Memory B cell (primary cell): Measurements from ENCODE around the gene ODAD4.

Source experiments
- ATAC-seq: fragments of 150-1000 bp; cut with Tn5 transposase; 2 replicates; pipeline ENCODE4 v1.10.0; 2021; ENCODE audit warnings: low read depth, mild to moderate bottlenecking, moderate library complexity
- DNase-seq, 2 donors: peaks; one replicate each; pipeline ENCODE4 v3.0.0; 2022; ENCODE audit warnings: low spot score in 2 of 2
- H3K27ac Mint-ChIP-seq: one replicate; pipeline ENCODE4 v1.8.0; 2022; ENCODE audit warnings: mild to moderate bottlenecking, moderate library complexity, mixed read lengths
- H3K27me3 Mint-ChIP-seq: one replicate; pipeline ENCODE4 v1.8.0; 2022; ENCODE audit warnings: mixed read lengths
- H3K36me3 Mint-ChIP-seq: one replicate; pipeline ENCODE4 v1.8.0; 2022; ENCODE audit warnings: mild to moderate bottlenecking, mixed read lengths
- H3K4me1 Mint-ChIP-seq: one replicate; pipeline ENCODE4 v1.8.0; 2022; ENCODE audit warnings: mixed read lengths
- H3K4me3 Mint-ChIP-seq: one replicate; pipeline ENCODE4 v1.8.0; 2022; ENCODE audit warnings: mild to moderate bottlenecking, moderate library complexity, mixed read lengths
- H3K9me3 Mint-ChIP-seq: one replicate; pipeline ENCODE4 v1.8.0; 2022; ENCODE audit warnings: mixed read lengths

Gene ODAD4

DNA sequence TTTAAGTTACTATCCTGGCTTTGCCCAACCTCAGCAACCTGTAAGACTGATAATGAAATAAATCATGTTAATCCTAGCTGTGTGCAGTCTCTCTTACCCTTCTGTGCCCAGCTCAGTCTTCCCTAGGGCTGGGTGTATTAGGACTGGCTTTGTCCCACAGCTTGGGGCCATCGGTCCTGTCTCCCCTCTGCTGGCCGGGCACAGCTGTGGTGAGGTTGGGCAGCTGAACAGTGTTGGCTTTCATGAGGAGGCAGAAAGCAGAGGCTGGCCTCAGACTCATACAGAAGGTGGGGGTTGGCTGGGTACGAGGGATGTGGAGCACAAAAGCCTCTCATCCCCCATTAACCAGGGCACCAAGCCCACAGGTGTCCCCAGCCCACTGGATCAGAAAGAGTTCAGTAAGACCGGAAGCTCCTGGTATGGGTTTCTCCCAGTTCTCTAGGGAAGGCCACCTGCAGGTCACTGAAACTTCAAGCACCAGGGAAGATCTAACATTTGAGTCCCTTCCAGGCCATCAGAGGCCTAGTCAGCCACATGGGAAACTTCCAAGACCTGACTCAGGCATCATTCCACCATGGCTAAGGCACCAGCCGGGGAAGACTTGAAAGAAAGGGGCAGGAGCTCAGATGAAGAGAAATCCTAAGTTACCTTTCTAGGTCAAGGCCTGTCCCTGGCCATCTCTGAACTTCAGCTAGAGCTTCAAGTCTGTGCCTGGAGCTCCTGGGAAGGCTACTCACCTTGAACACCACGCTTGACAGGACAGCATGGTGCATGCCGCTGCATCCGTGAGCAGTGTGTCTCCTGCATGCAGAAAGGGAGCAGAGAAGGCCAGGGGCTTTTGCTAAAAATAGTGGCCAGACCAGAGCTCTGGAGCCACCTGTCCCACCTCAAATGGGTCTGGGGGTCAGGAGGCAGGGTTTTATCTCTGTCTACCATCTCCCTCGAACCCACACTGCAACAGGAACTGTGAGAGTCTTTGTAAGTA lies 45.0 kb downstream of the ODAD4 start:
- Mint-ChIP-seq H3K27me3 (no peaks in the 10 kb centered on the region), H3K4me3 (no peak overlapping the region), H3K4me1 (peaks cover 34% of the 10 kb centered on the region), H3K36me3 (peaks cover 18% of the 10 kb centered on the region), H3K9me3 (no peaks in the 10 kb centered on the region), H3K27ac (peak overlapping the region; percentile 3)
- ATAC-seq: no peak
- no peak for DNase-seq

DNA sequence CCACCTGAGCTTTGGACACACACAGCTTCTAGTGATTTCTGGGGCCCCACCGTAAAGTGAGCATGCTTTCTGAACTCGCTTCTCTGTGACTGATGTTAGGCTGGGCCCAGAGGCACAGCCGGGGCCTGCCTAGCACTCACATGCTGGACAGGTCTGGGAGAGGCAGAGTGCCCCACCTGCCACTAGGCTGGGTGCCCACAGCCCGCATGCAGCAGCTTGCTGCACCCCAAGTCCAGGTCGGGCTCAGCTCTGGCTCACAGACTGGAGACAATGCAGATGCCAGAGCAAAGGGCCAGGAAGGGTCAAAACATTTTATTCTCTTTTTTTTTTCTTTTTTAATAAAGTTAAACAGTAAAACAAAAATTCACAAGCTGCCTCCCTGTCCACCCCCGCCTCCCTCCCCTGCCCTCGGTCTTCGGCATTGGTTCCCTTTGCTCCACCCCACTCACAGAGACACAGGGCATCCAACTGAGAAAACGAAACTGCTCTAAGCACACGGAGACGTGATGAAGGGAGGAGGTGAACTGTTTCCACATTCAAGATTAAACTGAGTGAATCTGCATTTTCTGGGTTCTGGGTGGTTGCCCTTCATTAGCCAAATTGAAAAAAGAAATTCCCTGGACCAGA lies 45.8 kb downstream of the ODAD4 start:
- Mint-ChIP-seq H3K27ac (peak overlapping the region; percentile 90), H3K9me3 (no peaks in the 10 kb centered on the region), H3K36me3 (peaks cover 22% of the 10 kb centered on the region), H3K27me3 (no peaks in the 10 kb centered on the region), H3K4me3 (peak overlapping the region; percentile 62), H3K4me1 (peaks cover 29% of the 10 kb centered on the region)
- DNase-seq (no peak), ATAC-seq (peak; percentile 48)

DNA sequence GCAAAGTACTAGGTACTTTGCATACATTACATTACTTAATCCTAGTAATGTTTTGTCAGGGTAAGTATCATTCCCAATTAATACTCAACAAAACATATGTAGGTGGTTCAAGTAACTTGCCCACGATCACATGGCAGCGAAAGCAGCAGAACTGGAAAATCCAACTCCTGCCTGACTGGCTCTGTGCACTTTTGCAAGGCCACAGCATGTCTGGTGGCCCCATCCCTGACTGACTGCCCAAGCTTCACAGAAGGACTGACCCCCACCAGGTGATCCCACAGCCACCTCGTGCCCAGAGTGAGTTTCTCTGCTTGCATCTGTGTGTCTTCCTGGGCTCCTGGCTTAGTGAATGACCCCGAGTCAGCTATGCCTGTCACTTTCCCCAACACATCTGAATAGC lies 47.6 kb downstream of the ODAD4 start:
- H3K4me1 Mint-ChIP-seq: peaks cover 21% of the 10 kb centered on the region
- H3K36me3 Mint-ChIP-seq: peaks cover 26% of the 10 kb centered on the region
- no peak overlapping the region for H3K27ac Mint-ChIP-seq
- no peak overlapping the region for H3K4me3 Mint-ChIP-seq
- H3K9me3 Mint-ChIP-seq: no peaks in the 10 kb centered on the region
- no peak for DNase-seq
- no peaks in the 10 kb centered on the region for H3K27me3 Mint-ChIP-seq
- ATAC-seq: no peak

DNA sequence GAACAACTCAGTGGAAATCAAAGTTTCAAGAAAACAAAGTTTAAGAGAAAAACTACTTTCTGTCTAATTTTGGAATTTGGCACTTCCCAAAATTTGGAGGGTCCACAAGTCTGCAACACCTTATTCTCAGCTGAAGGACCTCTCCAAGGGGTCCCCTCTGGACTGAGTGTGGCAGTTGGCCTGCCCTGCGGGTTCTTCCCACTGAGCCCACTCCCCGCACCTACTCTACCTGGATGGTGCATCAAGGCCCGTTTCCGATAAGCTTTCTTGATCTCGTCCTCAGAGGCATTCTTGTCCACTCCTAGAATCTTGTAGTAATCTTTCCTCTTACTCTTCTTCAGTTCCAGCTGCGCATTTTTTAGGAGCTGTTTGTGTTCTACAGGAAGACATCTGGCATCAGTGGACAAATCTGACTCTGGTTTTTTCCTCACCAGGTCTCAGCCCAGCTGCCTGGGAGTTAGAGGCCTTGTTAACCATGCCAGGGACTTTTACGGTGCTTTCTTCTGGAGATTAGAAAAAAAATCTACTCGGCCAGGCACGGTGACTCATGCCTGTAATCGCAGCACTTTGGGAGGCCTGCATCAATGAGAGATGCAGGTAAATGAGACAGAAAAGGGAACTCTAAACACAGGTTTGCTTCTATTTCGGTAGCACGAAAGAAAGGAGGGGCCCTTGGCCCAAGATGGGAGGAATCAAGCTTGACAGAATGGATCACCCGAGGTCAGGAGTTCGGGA lies 51.8 kb downstream of the ODAD4 start:
- ATAC-seq (no peak), DNase-seq (no peak)
- Mint-ChIP-seq H3K36me3 (peaks cover 28% of the 10 kb centered on the region), H3K27ac (no peak overlapping the region), H3K27me3 (no peaks in the 10 kb centered on the region), H3K4me1 (peaks cover 13% of the 10 kb centered on the region), H3K4me3 (no peak overlapping the region), H3K9me3 (no peaks in the 10 kb centered on the region)

DNA sequence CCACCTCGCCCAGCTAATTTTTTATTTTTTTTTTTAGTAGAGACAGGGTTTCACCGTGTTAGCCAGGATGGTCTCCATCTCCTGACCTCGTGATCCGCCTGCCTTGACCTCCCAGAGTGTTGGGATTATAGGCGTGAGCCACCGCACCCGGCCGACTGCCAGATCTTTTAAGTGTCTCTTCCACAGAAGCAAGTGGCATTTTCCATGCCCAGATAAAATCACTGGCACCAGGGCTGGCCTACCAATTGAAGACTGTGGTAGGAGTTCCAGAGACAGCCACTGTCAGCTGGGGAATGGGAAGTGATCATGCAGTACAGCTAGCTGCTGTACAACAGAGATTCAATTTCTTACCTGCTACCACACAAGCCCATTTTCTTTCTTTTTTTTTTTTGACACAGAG lies 54.0 kb downstream of the ODAD4 start:
- Mint-ChIP-seq H3K9me3 (no peaks in the 10 kb centered on the region), H3K4me3 (no peak overlapping the region), H3K4me1 (peaks cover 7% of the 10 kb centered on the region), H3K27ac (no peak overlapping the region), H3K36me3 (peaks cover 28% of the 10 kb centered on the region), H3K27me3 (no peaks in the 10 kb centered on the region)
- ATAC-seq (no peak), DNase-seq (no peak)

DNA sequence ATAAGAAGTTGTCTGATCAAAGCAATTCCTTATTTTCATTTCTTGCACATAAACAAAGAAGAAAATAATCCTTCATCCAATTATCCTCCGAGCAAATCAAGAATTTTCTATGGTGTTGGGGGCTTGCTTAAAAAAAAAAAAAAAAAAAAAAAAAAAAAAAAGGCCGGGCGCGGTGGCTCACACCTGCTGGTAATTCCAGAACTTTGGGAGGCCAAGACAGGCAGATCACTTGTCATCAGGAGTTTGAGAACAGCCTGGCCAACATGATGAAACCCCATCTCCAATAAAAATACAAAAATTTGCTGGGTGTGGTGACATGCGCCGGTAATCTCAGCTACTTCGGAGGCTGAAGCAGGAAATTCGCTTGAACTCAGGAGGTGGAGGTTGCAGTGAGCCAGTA lies 55.5 kb downstream of the ODAD4 start:
- Mint-ChIP-seq H3K4me3 (no peak overlapping the region), H3K9me3 (no peaks in the 10 kb centered on the region), H3K36me3 (peaks cover 25% of the 10 kb centered on the region), H3K27ac (no peak overlapping the region), H3K27me3 (no peaks in the 10 kb centered on the region), H3K4me1 (peaks cover 7% of the 10 kb centered on the region)
- ATAC-seq (no peak), DNase-seq (no peak)

DNA sequence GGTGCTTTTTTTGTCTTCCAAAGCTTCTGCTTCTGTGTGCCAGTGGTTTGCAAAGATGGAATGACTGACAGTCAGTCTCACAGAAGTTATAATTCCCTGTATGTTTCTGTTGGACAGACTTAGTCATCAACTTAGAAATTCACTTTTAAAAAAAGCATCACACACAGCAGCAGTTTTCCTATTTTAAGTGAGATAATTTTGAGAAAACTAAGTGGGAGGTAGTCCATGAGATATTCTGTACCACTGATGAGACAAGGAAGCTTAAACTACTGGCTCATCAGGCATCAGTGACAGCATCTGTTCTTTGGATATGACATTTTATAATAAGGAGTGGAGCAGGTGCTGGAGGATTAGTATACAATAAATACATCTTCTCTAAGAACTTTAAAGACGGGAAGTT lies 56.2 kb downstream of the ODAD4 start:
- Mint-ChIP-seq H3K36me3 (peaks cover 25% of the 10 kb centered on the region), H3K9me3 (no peaks in the 10 kb centered on the region), H3K27ac (peak overlapping the region; percentile 65), H3K4me1 (peaks cover 7% of the 10 kb centered on the region), H3K27me3 (no peaks in the 10 kb centered on the region), H3K4me3 (no peak overlapping the region)
- DNase-seq (no peak), ATAC-seq (no peak)

DNA sequence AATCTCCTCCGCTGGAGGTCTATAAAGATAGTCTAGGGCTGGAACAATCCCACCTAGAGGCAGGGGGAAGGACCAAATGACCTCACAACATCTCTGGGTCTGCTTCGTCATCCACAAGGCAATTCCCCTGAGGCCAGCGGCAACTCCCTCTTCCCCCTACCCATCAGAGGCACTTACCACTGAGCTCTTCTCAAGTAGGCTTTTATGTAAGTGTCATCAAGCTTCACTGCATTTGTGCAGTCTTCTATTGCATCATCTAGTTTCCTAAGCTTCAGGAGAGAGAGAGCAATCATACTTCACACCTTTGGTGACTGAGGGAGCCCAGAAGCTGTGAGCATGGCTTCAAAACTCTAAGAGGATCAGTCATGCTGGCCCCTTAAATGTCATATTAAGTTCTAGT lies 57.2 kb downstream of the ODAD4 start:
- no peaks in the 10 kb centered on the region for H3K9me3 Mint-ChIP-seq
- peaks cover 21% of the 10 kb centered on the region for H3K36me3 Mint-ChIP-seq
- peaks cover 7% of the 10 kb centered on the region for H3K4me1 Mint-ChIP-seq
- ATAC-seq: peak; percentile 14
- H3K27me3 Mint-ChIP-seq: no peaks in the 10 kb centered on the region
- H3K4me3 Mint-ChIP-seq: no peak overlapping the region
- H3K27ac Mint-ChIP-seq: no peak overlapping the region
- DNase-seq: no peak

DNA sequence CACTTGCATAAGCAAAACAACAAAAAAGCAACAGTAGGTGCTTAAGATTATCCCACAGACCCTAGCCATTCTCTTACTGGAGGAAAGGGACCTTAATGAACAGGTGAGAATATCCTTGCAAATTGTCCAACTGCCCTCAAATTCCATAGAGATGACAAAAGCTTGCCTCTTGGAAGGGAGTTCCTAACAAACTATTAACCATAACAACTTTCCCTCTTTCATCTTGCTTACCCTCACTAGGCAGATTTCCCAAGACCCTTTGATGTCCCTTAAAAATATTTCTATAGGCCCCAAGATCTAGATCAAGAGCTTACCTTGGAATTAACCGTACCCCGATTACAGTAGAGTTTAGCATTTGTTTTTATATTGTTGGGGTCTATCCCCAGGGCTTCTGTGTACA lies 58.0 kb downstream of the ODAD4 start:
- no peak for DNase-seq
- ATAC-seq: no peak
- H3K4me3 Mint-ChIP-seq: no peak overlapping the region
- no peaks in the 10 kb centered on the region for H3K27me3 Mint-ChIP-seq
- peaks cover 7% of the 10 kb centered on the region for H3K4me1 Mint-ChIP-seq
- H3K9me3 Mint-ChIP-seq: no peaks in the 10 kb centered on the region
- H3K36me3 Mint-ChIP-seq: peaks cover 24% of the 10 kb centered on the region
- H3K27ac Mint-ChIP-seq: peak overlapping the region; percentile 28

DNA sequence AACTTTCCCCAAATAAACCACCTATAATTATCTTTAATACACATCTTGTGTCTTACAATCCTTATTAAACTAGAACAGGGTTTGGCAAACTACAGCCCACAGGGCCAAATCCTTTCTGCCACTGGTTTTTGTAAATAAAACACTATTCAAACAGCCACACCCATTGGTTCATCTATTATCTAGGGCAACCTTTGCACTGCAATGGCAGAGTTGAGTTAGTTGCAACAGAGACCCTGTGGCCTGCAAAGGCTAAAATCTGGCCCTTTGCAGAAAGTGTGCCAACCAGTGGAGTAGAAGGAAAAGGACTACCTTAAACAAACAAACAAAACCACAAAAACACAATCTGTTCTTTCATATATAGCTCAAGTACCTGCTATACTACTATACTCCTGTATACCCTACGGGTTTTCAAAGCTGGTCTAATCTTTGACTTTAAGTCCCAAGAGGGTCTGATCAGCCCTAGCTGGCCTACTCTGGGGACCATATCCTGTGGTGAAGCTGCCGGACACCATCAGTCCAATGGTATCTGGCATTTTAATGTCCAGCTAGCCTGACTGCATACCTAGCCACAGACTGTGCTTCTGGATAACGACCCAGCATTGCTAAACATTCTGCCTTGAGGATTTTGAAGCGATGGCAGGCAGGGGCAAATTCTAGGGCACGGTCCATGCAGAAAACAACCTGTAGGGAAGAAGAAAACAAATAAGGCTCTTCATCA lies 59.4 kb downstream of the ODAD4 start:
- Mint-ChIP-seq H3K4me3 (no peak overlapping the region), H3K27ac (no peak overlapping the region), H3K9me3 (no peaks in the 10 kb centered on the region), H3K36me3 (peaks cover 21% of the 10 kb centered on the region), H3K27me3 (no peaks in the 10 kb centered on the region), H3K4me1 (no peaks in the 10 kb centered on the region)
- no peak for DNase-seq
- ATAC-seq: no peak

DNA sequence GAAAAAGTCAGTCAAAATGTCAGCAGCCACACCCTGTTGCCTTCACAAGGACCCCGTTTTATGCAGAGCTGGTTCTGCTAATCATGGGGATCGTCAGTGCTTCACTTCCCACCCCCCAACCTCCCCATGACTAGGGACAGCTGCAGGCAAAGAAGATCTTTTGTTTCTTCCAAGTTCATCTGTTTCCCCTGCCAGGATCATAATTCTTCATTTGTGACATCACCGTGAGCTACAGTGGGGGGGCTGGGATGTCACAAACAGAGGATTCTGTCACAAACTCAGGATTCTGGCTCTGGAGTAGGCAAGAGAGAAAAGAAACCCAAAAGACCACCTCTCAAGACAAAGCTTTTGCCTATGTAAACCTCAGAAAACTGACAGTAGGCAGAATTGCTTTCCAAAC lies 62.2 kb downstream of the ODAD4 start:
- no peak overlapping the region for H3K4me3 Mint-ChIP-seq
- H3K27me3 Mint-ChIP-seq: no peaks in the 10 kb centered on the region
- no peak overlapping the region for H3K27ac Mint-ChIP-seq
- DNase-seq (no peak), ATAC-seq (no peak)
- peaks cover 14% of the 10 kb centered on the region for H3K4me1 Mint-ChIP-seq
- peaks cover 26% of the 10 kb centered on the region for H3K36me3 Mint-ChIP-seq
- H3K9me3 Mint-ChIP-seq: no peaks in the 10 kb centered on the region

DNA sequence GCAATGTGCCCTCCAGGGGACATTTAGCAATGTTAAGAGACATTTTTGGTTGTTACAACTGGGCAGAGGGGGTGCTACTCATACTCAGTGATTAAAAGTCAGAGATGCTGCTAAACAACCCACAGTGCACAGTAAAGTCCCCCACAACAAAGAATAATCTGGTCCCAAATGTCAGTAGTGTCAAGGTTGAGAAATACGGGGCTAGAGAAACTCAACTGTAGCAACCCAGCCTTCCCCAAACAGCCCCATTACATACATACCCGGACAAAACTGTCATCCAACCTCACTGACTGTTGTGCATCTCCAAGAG lies 66.4 kb downstream of the ODAD4 start:
- Mint-ChIP-seq H3K27ac (peak overlapping the region; percentile 92), H3K4me1 (peaks cover 20% of the 10 kb centered on the region), H3K4me3 (peak overlapping the region; percentile 76)

DNA sequence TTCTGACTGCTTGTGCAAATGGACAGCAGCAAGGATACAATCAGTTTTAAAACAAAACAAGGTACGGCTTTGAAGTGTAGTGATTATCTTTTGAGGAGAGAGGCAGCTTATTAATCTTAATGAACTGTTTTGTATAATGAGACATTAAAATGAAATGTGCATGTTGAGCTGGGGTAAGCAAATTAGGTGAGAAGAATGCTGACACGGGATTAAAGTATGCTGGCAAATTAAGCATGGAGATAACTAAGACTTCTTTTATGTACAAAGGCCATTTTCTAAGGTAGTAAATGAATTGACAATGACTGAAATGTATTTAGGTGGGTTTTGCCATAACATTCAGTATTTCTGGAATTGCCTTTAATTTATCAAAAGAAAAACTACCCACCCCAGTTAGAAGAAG lies 68.1 kb downstream of the ODAD4 start:
- Mint-ChIP-seq H3K9me3 (no peaks in the 10 kb centered on the region), H3K36me3 (peaks cover 29% of the 10 kb centered on the region), H3K4me3 (no peak overlapping the region), H3K27me3 (no peaks in the 10 kb centered on the region), H3K27ac (no peak overlapping the region), H3K4me1 (peaks cover 24% of the 10 kb centered on the region)
- DNase-seq (no peak), ATAC-seq (no peak)

More for the DNA sequence above, 66.4 kb downstream of the ODAD4 start:
- DNase-seq: no peak
- no peak for ATAC-seq
- Mint-ChIP-seq H3K36me3 (peaks cover 25% of the 10 kb centered on the region), H3K9me3 (no peaks in the 10 kb centered on the region), H3K27me3 (no peaks in the 10 kb centered on the region)
